Neural cell (in vitro differentiated cells): Measurements from ENCODE around the gene MAD1L1. TPM values are rescaled to one million over a fixed set of nuclear protein-coding genes. Genes with fewer than 3 reads are reported as not detected.

ENCODE experiments used
- H2AFZ ChIP-seq: fragments of 200-600, 300-800 bp; sonication (generic), shearing (Covaris generic); 2 replicates; pipeline ENCODE4 v1.6.0; 2014; ENCODE audit warnings: low read depth, mild to moderate bottlenecking, antibody characterized with exemption, low read length, moderate library complexity
- H3F3A ChIP-seq: fragments of 200-600 bp; shearing (Covaris generic); 2 replicates; pipeline ENCODE4 v1.6.1; 2016; ENCODE audit warnings: mild to moderate bottlenecking, moderate library complexity, mixed read lengths, antibody characterized with exemption, low read length; ENCODE audit not compliant: insufficient read depth, poor library complexity, severe bottlenecking
- H3K27ac ChIP-seq: fragments of 200-600, 300-800 bp; sonication (generic), shearing (Covaris generic); 2 replicates; pipeline ENCODE4 v1.5.1; 2014; ENCODE audit warnings: mild to moderate bottlenecking, low read length, moderate library complexity
- H3K27me3 ChIP-seq: fragments of 300-800, 200-600 bp; sonication (generic), shearing (Covaris generic); 2 replicates; pipeline ENCODE4 v1.6.0; 2014; ENCODE audit warnings: mild to moderate bottlenecking, low read depth, low read length, moderate library complexity; ENCODE audit not compliant: insufficient read depth
- H3K36me3 ChIP-seq: fragments of 300-800, 200-600 bp; sonication (generic), shearing (Covaris generic); 2 replicates; pipeline ENCODE4 v1.5.1; 2014; ENCODE audit warnings: mild to moderate bottlenecking, antibody characterized with exemption, low read length, moderate library complexity; ENCODE audit not compliant: insufficient read depth
- H3K4me2 ChIP-seq: fragments of 300-800, 200-600 bp; sonication (generic), shearing (Covaris generic); 2 replicates; pipeline ENCODE4 v1.6.0; 2014; ENCODE audit warnings: mild to moderate bottlenecking, low read length
- H3K4me3 ChIP-seq: fragments of 300-800, 200-600 bp; sonication (generic), shearing (Covaris generic); 2 replicates; pipeline ENCODE4 v1.5.1; 2014; ENCODE audit warnings: mild to moderate bottlenecking, low read length, moderate library complexity
- H3K79me2 ChIP-seq: fragments of 200-600 bp; shearing (Covaris generic); replicated peaks from 2 replicates; pipeline ENCODE4 v1.6.0; 2014; ENCODE audit warnings: mild to moderate bottlenecking, low read length, moderate library complexity; ENCODE audit not compliant: insufficient read depth
- H3K9ac ChIP-seq: fragments of 300-800, 200-600 bp; sonication (generic), shearing (Covaris generic); 2 replicates; pipeline ENCODE4 v1.6.1; 2016; ENCODE audit warnings: mild to moderate bottlenecking, low read length, mixed read lengths
- H3K9me2 ChIP-seq: fragments of 200-600 bp; shearing (Covaris generic); 2 replicates; pipeline ENCODE4 v1.6.1; 2016; ENCODE audit warnings: mild to moderate bottlenecking, low read length, mixed read lengths; ENCODE audit not compliant: insufficient read depth
- H3K9me3 ChIP-seq: fragments of 200-600, 300-800 bp; sonication (generic), shearing (Covaris generic); 2 replicates; pipeline ENCODE4 v1.6.1; 2016; ENCODE audit warnings: mild to moderate bottlenecking, mixed run types, low read length, moderate library complexity, mixed read lengths
- H4K20me1 ChIP-seq: fragments of 200-600 bp; shearing (Covaris generic); 2 replicates; pipeline ENCODE4 v1.6.1; 2016; ENCODE audit warnings: mild to moderate bottlenecking, mixed run types; ENCODE audit not compliant: insufficient read depth
- EP300 ChIP-seq: fragments of 450-650 bp; conservative IDR thresholded peaks from 2 replicates; pipeline ENCODE4 v1.6.1; 2014; ENCODE audit warnings: antibody characterized with exemption, mild to moderate bottlenecking, moderate library complexity; ENCODE audit not compliant: poor library complexity, severe bottlenecking
- EZH2 ChIP-seq: fragments of 200-600, 300-800 bp; shearing (Covaris generic), sonication (generic); IDR thresholded peaks from 2 replicates; pipeline ENCODE4 v1.6.1; 2014; ENCODE audit warnings: antibody characterized with exemption, low read length, borderline replicate concordance, mild to moderate bottlenecking; ENCODE audit not compliant: insufficient read depth, poor library complexity, severe bottlenecking
- MXI1 ChIP-seq: fragments of 450-650 bp; conservative IDR thresholded peaks from 2 replicates; pipeline ENCODE4 v1.6.1; 2014; ENCODE audit warnings: antibody characterized with exemption, mild to moderate bottlenecking; ENCODE audit not compliant: poor library complexity, severe bottlenecking
- POLR2AphosphoS5 ChIP-seq: IDR thresholded peaks from 2 replicates; pipeline ENCODE4 v1.6.1; 2012
- RAD21 ChIP-seq: fragments of 450-650 bp; conservative IDR thresholded peaks from 2 replicates; pipeline ENCODE4 v1.6.1; 2014; ENCODE audit warnings: antibody characterized with exemption, mild to moderate bottlenecking, moderate library complexity
- SMC3 ChIP-seq: fragments of 450-650 bp; conservative IDR thresholded peaks from 2 replicates; pipeline ENCODE4 v1.6.1; 2014; ENCODE audit warnings: antibody characterized with exemption, mild to moderate bottlenecking, moderate library complexity; ENCODE audit not compliant: poor library complexity
- TAF1 ChIP-seq: IDR thresholded peaks from 2 replicates; pipeline ENCODE4 v1.6.1; 2012; ENCODE audit warnings: low read depth
- polyA plus RNA-seq: library from polyadenylated mRNA; depleted of rRNA; stranded (reverse); fragments of >200 nt; gene quantifications from 2 replicates; pipeline ENCODE4 v1.2.3, GENCODE V29; 2014
- TF ChIP-seq, protein P1 (sequence below): fragments of 450-650 bp; IDR thresholded peaks from 2 replicates; pipeline ENCODE4 v1.5.1; 2014; ENCODE audit warnings: antibody characterized with exemption, mild to moderate bottlenecking, moderate library complexity; ENCODE audit not compliant: poor library complexity, severe bottlenecking
- TF ChIP-seq, protein P2 (sequence below): IDR thresholded peaks from 2 replicates; pipeline ENCODE4 v1.6.1; 2012; ENCODE audit warnings: borderline replicate concordance

Gene MAD1L1
- polyA plus RNA-seq, 1 donor from 2014 or later: 31.4 TPM

DNA sequence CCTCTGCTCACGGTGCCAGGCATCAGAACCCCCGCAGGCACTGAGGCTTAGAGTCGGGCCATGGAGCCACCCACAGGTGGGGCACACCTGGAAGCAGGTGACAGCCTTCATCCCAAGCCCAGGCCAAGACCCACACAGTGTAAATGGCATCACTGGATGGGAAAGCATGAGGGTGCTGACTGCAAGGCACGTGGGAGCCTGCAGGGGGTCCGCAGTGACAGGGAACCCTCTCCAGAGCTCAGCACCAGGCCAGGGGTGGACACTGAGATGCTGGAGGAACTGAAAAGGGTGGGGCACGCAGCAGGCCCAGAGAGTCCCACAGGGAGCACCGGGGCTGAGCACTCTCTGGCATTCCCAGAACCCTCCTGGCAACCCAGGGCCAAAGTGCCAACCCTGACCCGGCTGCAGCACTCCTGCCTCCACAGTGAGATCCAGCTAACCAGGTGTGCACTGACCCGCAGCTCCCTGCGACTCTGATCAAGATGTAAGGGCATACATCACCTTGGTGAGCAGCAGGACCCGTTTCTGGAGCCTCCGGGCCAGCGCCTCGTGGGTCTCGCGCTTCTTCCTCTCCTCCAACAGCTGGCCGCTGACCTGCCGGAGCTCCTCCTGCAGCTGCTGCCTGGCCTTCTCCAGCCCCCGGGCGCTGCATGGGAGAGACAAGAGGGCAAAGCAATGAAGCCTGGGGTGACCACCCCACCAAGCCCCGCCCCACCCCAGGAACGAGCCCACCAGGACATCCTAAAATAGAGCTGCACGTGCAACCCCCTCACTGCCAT, 163.9 kb downstream of the MAD1L1 start:
- peak overlapping the region; percentile 26 for H3K9ac ChIP-seq
- TF ChIP-seq POLR2AphosphoS5 (no peak), SMC3 (no peak), RAD21 (no peak), TAF1 (no peak), MXI1 (no peak), EZH2 (no peak), EP300 (no peak)
- TF ChIP-seq, protein P1, sequence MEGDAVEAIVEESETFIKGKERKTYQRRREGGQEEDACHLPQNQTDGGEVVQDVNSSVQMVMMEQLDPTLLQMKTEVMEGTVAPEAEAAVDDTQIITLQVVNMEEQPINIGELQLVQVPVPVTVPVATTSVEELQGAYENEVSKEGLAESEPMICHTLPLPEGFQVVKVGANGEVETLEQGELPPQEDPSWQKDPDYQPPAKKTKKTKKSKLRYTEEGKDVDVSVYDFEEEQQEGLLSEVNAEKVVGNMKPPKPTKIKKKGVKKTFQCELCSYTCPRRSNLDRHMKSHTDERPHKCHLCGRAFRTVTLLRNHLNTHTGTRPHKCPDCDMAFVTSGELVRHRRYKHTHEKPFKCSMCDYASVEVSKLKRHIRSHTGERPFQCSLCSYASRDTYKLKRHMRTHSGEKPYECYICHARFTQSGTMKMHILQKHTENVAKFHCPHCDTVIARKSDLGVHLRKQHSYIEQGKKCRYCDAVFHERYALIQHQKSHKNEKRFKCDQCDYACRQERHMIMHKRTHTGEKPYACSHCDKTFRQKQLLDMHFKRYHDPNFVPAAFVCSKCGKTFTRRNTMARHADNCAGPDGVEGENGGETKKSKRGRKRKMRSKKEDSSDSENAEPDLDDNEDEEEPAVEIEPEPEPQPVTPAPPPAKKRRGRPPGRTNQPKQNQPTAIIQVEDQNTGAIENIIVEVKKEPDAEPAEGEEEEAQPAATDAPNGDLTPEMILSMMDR: no peak
- TF ChIP-seq, protein P2, sequence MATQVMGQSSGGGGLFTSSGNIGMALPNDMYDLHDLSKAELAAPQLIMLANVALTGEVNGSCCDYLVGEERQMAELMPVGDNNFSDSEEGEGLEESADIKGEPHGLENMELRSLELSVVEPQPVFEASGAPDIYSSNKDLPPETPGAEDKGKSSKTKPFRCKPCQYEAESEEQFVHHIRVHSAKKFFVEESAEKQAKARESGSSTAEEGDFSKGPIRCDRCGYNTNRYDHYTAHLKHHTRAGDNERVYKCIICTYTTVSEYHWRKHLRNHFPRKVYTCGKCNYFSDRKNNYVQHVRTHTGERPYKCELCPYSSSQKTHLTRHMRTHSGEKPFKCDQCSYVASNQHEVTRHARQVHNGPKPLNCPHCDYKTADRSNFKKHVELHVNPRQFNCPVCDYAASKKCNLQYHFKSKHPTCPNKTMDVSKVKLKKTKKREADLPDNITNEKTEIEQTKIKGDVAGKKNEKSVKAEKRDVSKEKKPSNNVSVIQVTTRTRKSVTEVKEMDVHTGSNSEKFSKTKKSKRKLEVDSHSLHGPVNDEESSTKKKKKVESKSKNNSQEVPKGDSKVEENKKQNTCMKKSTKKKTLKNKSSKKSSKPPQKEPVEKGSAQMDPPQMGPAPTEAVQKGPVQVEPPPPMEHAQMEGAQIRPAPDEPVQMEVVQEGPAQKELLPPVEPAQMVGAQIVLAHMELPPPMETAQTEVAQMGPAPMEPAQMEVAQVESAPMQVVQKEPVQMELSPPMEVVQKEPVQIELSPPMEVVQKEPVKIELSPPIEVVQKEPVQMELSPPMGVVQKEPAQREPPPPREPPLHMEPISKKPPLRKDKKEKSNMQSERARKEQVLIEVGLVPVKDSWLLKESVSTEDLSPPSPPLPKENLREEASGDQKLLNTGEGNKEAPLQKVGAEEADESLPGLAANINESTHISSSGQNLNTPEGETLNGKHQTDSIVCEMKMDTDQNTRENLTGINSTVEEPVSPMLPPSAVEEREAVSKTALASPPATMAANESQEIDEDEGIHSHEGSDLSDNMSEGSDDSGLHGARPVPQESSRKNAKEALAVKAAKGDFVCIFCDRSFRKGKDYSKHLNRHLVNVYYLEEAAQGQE: no peak
- H3K79me2 ChIP-seq: no peaks in the 10 kb centered on the region
- no peaks in the 10 kb centered on the region for H3F3A ChIP-seq
- no peaks in the 10 kb centered on the region for H3K36me3 ChIP-seq
- no peaks in the 10 kb centered on the region for H3K9me3 ChIP-seq
- no peak overlapping the region for H2AFZ ChIP-seq
- H3K9me2 ChIP-seq: no peaks in the 10 kb centered on the region
- peak overlapping the region; percentile 37 for H3K27ac ChIP-seq
- no peak overlapping the region for H3K4me2 ChIP-seq
- H3K27me3 ChIP-seq: no peaks in the 10 kb centered on the region
- no peak overlapping the region for H3K4me3 ChIP-seq
- H4K20me1 ChIP-seq: no peaks in the 10 kb centered on the region

DNA sequence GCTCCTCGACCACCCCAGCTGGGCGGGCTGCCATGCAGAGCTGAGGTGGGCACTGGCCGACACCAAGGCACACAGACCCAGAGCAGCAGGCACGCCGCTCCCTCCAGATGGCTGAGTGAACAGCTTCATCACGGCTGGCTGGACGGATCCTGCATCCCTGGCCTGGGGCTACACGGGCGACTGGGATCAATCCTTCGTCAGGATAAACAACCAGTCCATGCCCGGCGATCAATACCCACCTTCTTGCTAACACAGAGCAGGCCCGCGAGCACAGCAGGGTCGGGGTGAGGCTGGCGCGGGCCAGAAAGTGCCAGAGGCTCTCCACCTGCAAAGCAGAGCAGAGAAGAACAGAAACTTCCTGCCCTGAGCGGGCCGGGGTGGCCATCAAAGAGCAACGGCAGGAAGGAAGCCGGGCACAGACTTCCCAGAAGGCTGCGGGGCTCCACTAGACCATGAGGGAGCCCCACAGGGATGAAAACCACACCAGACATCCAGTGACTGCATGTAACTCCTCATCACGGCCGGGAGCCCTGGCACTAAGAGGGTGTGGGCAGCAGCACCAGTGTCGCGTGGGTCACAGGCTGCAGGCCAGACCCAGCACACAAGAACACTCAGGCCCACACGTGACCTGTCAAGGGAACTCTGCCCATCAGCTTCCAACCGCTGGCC, 166.4 kb downstream of the MAD1L1 start:
- Histone ChIP-seq H3K9me2 (no peaks in the 10 kb centered on the region), H3K27ac (no peak overlapping the region), H3K9ac (no peak overlapping the region), H3K4me3 (no peak overlapping the region), H3K4me2 (no peak overlapping the region), H4K20me1 (no peaks in the 10 kb centered on the region), H3K27me3 (no peaks in the 10 kb centered on the region), H3K9me3 (no peaks in the 10 kb centered on the region), H3K36me3 (no peaks in the 10 kb centered on the region), H2AFZ (no peak overlapping the region), H3K79me2 (no peaks in the 10 kb centered on the region), H3F3A (no peaks in the 10 kb centered on the region)
- TF ChIP-seq SMC3 (no peak), EP300 (no peak)
- TF ChIP-seq, protein P2: no peak
